Spleen (tissue), 11 donors: Measurements from ENCODE around the gene ADAMTS4. TPM values are rescaled to one million over a fixed set of nuclear protein-coding genes. Genes with fewer than 3 reads are reported as not detected.

Source experiments
- DNase-seq: peaks from one replicate; pipeline ENCODE4 v3.0.0-alpha.2; 2020
- H3K27ac ChIP-seq, 8 donors: fragments of 200-600 bp; sonication (generic) in 7 of 8; 1 replicate in 4 of 8; 2 replicates in 4 of 8; pipeline versions ENCODE4 v1.5.0 to v1.8.0; 2016 to 2021; ENCODE audit warnings: inconsistent platforms in 4 of 8, mild to moderate bottlenecking in 4 of 8, moderate library complexity in 1 of 8
- H3K27me3 ChIP-seq, 7 donors: fragments of 200-600 bp; sonication (generic) in 6 of 7; replicated peaks in 1 of 7; 1 replicate in 4 of 7; 2 replicates in 3 of 7; pipeline versions ENCODE4 v1.5.0 to v1.8.0; 2016 to 2021; ENCODE audit warnings: inconsistent platforms in 3 of 7, mild to moderate bottlenecking in 1 of 7
- H3K36me3 ChIP-seq, 6 donors: fragments of 200-600 bp; sonication (generic) in 5 of 6; 1 replicate in 4 of 6; 2 replicates in 2 of 6; pipeline versions ENCODE4 v1.5.0 to v1.8.0; 2016 to 2021; ENCODE audit warnings: inconsistent platforms in 2 of 6
- H3K4me1 ChIP-seq, 6 donors: fragments of 200-600 bp; sonication (generic) in 5 of 6; 1 replicate in 3 of 6; 2 replicates in 3 of 6; pipeline versions ENCODE4 v1.5.0 to v1.8.0; 2016 to 2021; ENCODE audit warnings: inconsistent platforms in 3 of 6
- H3K4me3 ChIP-seq, 8 donors: fragments of 200-600 bp; sonication (generic) in 7 of 8; 1 replicate in 4 of 8; 2 replicates in 4 of 8; pipeline versions ENCODE4 v1.5.0 to v1.8.0; 2016 to 2021; ENCODE audit warnings: inconsistent platforms in 4 of 8, mild to moderate bottlenecking in 4 of 8, moderate library complexity in 2 of 8
- H3K9me3 ChIP-seq, 8 donors: fragments of 200-600 bp; sonication (generic) in 7 of 8; 1 replicate in 4 of 8; 2 replicates in 4 of 8; pipeline versions ENCODE4 v1.5.0 to v1.8.0; 2016 to 2021; ENCODE audit warnings: inconsistent platforms in 4 of 8
- CTCF ChIP-seq, 11 experiments: fragments of 200-600 bp in 7 of 11; fragments of 450-650 bp in 4 of 11; sonication (generic) in 4 of 11; IDR thresholded peaks in 8 of 11; conservative IDR thresholded peaks in 3 of 11; 1 replicate in 7 of 11; 2 replicates in 4 of 11; pipeline versions ENCODE4 v1.4.0 to v1.8.0; 2016 to 2021; ENCODE audit warnings: antibody characterized with exemption in 11 of 11, inconsistent platforms in 4 of 11, mild to moderate bottlenecking in 1 of 11
- POLR2A ChIP-seq, 3 donors: fragments of 450-650 bp; IDR thresholded peaks; one replicate each; pipeline ENCODE4 v1.5.1; 2017; ENCODE audit warnings: antibody characterized with exemption in 3 of 3, mild to moderate bottlenecking in 1 of 3
- POLR2AphosphoS5 ChIP-seq, 3 donors: sonication (generic); formaldehyde crosslinking; IDR thresholded peaks; one replicate each; pipeline ENCODE4 v1.5.1; 2017; ENCODE audit warnings: antibody characterized with exemption in 3 of 3
- WGBS, 5 donors: extraction: QIAGEN DNeasy Blood & Tissue Kit in 3 of 5; methylation state at CpG; one replicate each; pipeline versions ENCODE4 v1.1.5 to v1.1.7; 2013 to 2018; 5-methylcytosine and 5-hydroxymethylcytosine counted together
- intact Hi-C: fragments of 100-400 bp; cut with DNase I; formaldehyde crosslinking; loops from one replicate; pipeline ENCODE4 v1.15.0; 2023; ENCODE audit warnings: low total_unique reads
- polyA plus RNA-seq, 3 donors: library from polyadenylated mRNA; stranded (reverse); fragments of 200-250 nt; gene quantifications; one replicate each; pipeline ENCODE4 v1.2.1, GENCODE V29; 2013
- total RNA-seq, 7 donors: library from RNA; depleted of rRNA in 3 of 7; stranded (reverse); fragments of >200 nt in 3 of 7; fragmentation: NEBNext Ultra II Directional in 4 of 7; extraction: Animal tissue kit (Norgen Biotek cat#: 25700) in 4 of 7; gene quantifications; one replicate each; pipeline versions ENCODE4 v1.1.0 to v1.2.1, GENCODE V29; 2016 to 2021
- donor health status: healthy with polysubstance abuse.
- donor health status: DM: no; HTN: no; CAD: no; lungs with moderate emphysema.
- donor health status: DM: no; HTN: no; CAD: no.
- donor health status: Bipolar disorder and iron deficiency.
- donor health status: healthy.
- donor health status: DM: no; HTN: no; CAD: no.
- donor health status: DM: yes; HTN: yes; CAD: no.

Gene ADAMTS4
- total and polyA plus RNA-seq, 10 donors = 0.26 to 37.8 (median 4.0) TPM

DNA sequence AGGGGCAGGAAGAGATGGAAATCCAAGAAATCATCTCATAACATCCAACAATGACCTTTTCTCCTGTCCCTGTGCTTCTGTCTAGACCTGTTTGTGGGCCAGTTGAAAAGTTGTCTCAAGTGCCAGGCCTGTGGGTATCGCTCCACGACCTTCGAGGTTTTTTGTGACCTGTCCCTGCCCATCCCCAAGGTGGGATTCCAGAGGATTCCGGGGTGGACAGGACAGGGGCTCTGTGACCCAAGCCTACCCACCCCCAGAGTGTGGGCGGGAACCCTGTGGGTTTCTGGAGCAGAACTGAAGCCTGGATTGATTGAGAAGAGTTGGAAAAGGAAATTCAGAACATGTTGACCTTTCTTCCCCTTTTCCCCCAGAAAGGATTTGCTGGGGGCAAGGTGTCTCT is 35.1 kb downstream of the ADAMTS4 start:
- Histone ChIP-seq H3K27ac (peak overlapping the region in 2 of 8 donors; percentile 9 to 16), H3K9me3 (no peaks in the 10 kb centered on the region), H3K36me3 (peaks cover 0 to 50% (median 25%) of the 10 kb centered on the region in 6 donors), H3K27me3 (no peaks in the 10 kb centered on the region), H3K4me3 (no peak overlapping the region), H3K4me1 (peaks cover 30 to 78% (median 61%) of the 10 kb centered on the region in 6 donors)
- 91 to 98% (median 95%) methylated on average over 5 of the region's 5 CpGs for WGBS, 5 donors
- intact Hi-C loops = no loop called here
- peak; percentile 73 for DNase-seq
- TF ChIP-seq POLR2AphosphoS5 (IDR thresholded peaks at IDR 0.05) (no peak), CTCF (IDR thresholded peaks at IDR 0.05 in 8 of 11, conservative IDR thresholded peaks at IDR 0.05 in 3 of 11) (no peak), POLR2A (IDR thresholded peaks at IDR 0.05) (no peak)

- H3K27ac ChIP-seq = no peak overlapping the region
- intact Hi-C loops = no loop called here
- TF ChIP-seq POLR2A (IDR thresholded peaks at IDR 0.05) (no peak), CTCF (IDR thresholded peaks at IDR 0.05 in 8 of 11, conservative IDR thresholded peaks at IDR 0.05 in 3 of 11) (no peak), POLR2AphosphoS5 (IDR thresholded peaks at IDR 0.05) (no peak)
- H3K4me1 ChIP-seq = peaks cover 30 to 80% (median 60%) of the 10 kb centered on the region in 6 donors
- H3K36me3 ChIP-seq = peaks cover 0 to 57% (median 28%) of the 10 kb centered on the region in 6 donors
- no peaks in the 10 kb centered on the region for H3K9me3 ChIP-seq
- peak; percentile 69 for DNase-seq
- H3K4me3 ChIP-seq = no peak overlapping the region
- 94 to 97% (median 95%) methylated on average over 10 of the region's 10 CpGs for WGBS, 5 donors
- no peaks in the 10 kb centered on the region for H3K27me3 ChIP-seq
These were observed 36.0 kb downstream of the ADAMTS4 start for GRCh38 chr1:161162806-161163205.

- Histone ChIP-seq H3K9me3 (no peaks in the 10 kb centered on the region), H3K27me3 (no peaks in the 10 kb centered on the region), H3K36me3 (peaks cover 0 to 65% (median 30%) of the 10 kb centered on the region in 6 donors), H3K4me1 (peaks cover 26 to 73% (median 52%) of the 10 kb centered on the region in 6 donors), H3K27ac (peak overlapping the region in 2 of 8 donors; percentile 2 to 25), H3K4me3 (no peak overlapping the region)
- WGBS, 5 donors = 74 to 85% (median 80%) methylated on average over 7 of the region's 7 CpGs
- TF ChIP-seq CTCF (IDR thresholded peaks at IDR 0.05 in 8 of 11, conservative IDR thresholded peaks at IDR 0.05 in 3 of 11) (no peak), POLR2A (IDR thresholded peaks at IDR 0.05) (no peak), POLR2AphosphoS5 (IDR thresholded peaks at IDR 0.05) (no peak)
- no peak for DNase-seq
- intact Hi-C loops = no loop called here
These were observed 36.8 kb downstream of the ADAMTS4 start for GRCh38 chr1:161162052-161162451.

DNA sequence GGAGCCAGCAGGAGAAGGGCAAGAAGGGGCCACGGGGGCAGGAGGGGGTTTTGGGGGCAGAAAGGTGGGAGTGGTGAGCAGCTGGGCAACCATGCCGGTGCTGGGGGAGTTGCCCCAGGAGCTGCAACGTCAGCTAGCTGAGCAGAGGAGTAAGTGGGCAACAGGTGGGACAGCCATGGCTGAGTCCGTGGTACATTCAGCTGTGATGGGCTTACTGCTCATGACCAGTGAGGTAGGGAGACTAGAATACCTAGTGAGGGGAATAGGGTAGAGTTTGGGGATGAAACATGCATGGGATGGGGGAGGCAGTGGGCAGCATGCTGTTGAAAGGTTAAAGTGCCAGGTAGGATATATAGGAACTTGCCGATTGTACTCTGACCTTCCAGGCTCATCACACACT is 37.2 kb downstream of the ADAMTS4 start:
- Histone ChIP-seq H3K9me3 (no peaks in the 10 kb centered on the region), H3K36me3 (peaks cover 0 to 69% (median 31%) of the 10 kb centered on the region in 6 donors), H3K27me3 (no peaks in the 10 kb centered on the region), H3K27ac (peak overlapping the region in 1 of 8 donors; percentile 25), H3K4me1 (peaks cover 22 to 69% (median 48%) of the 10 kb centered on the region in 6 donors), H3K4me3 (no peak overlapping the region)
- WGBS, 5 donors = 85 to 93% (median 91%) methylated on average over 5 of the region's 5 CpGs
- no peak for DNase-seq
- no peak for TF ChIP-seq POLR2AphosphoS5 (IDR thresholded peaks at IDR 0.05)
- intact Hi-C loops = no loop called here
